Measurements from ENCODE around the gene DMBT1. TPM values are rescaled to one million over a fixed set of nuclear protein-coding genes. Genes with fewer than 3 reads are reported as not detected.

The DMBT1 gene
- total and polyA plus RNA-seq, 8 donors: 0.19 to 81.1 (median 4.1) TPM; not detected in 1

DNA sequence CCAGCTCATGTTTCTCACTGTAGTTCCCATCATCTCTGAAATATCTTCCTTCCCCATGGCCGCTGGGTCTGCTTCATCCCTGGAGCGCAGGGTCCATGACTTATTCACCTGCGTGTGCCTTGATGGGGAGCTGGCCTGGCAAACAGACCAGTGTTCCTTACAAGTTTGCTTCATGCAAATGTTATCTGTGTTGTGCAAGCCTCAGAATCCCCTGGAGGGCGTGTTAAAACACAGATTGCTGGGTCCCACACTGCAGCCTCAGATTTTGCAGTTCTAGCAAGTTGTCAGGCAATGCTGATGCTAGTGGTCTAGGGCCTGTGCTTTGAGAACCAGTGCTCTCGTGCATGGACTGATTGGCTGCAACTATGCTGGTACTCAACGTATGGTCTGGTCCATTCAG, 7.2 kb upstream of the DMBT1 start:
- no peak for DNase-seq
- no peak overlapping the region for H3K4me3 ChIP-seq
- H3K9me3 ChIP-seq: no peaks in the 10 kb centered on the region
- TF ChIP-seq, protein P1, sequence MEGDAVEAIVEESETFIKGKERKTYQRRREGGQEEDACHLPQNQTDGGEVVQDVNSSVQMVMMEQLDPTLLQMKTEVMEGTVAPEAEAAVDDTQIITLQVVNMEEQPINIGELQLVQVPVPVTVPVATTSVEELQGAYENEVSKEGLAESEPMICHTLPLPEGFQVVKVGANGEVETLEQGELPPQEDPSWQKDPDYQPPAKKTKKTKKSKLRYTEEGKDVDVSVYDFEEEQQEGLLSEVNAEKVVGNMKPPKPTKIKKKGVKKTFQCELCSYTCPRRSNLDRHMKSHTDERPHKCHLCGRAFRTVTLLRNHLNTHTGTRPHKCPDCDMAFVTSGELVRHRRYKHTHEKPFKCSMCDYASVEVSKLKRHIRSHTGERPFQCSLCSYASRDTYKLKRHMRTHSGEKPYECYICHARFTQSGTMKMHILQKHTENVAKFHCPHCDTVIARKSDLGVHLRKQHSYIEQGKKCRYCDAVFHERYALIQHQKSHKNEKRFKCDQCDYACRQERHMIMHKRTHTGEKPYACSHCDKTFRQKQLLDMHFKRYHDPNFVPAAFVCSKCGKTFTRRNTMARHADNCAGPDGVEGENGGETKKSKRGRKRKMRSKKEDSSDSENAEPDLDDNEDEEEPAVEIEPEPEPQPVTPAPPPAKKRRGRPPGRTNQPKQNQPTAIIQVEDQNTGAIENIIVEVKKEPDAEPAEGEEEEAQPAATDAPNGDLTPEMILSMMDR (IDR thresholded peaks at IDR 0.05): no peak
- TF ChIP-seq POLR2A (IDR thresholded peaks at IDR 0.05): no peak
- TF ChIP-seq EP300 (IDR thresholded peaks at IDR 0.05): no peak
- TF ChIP-seq POLR2AphosphoS5 (IDR thresholded peaks at IDR 0.05): no peak
- 88 to 92% (median 90%) methylated on average over 6 of the region's 6 CpGs for WGBS, 5 donors
- peaks cover 0 to 26% (median 6%) of the 10 kb centered on the region in 4 donors for H3K4me1 ChIP-seq
- intact Hi-C loops (cut with DNase I; ENCODE audit: low total_unique reads): no loop called here
- H3K27me3 ChIP-seq: peaks cover 0 to 32% (median 0%) of the 10 kb centered on the region in 3 donors
- H3K36me3 ChIP-seq: no peaks in the 10 kb centered on the region
- H3K27ac ChIP-seq: no peak overlapping the region

DNA sequence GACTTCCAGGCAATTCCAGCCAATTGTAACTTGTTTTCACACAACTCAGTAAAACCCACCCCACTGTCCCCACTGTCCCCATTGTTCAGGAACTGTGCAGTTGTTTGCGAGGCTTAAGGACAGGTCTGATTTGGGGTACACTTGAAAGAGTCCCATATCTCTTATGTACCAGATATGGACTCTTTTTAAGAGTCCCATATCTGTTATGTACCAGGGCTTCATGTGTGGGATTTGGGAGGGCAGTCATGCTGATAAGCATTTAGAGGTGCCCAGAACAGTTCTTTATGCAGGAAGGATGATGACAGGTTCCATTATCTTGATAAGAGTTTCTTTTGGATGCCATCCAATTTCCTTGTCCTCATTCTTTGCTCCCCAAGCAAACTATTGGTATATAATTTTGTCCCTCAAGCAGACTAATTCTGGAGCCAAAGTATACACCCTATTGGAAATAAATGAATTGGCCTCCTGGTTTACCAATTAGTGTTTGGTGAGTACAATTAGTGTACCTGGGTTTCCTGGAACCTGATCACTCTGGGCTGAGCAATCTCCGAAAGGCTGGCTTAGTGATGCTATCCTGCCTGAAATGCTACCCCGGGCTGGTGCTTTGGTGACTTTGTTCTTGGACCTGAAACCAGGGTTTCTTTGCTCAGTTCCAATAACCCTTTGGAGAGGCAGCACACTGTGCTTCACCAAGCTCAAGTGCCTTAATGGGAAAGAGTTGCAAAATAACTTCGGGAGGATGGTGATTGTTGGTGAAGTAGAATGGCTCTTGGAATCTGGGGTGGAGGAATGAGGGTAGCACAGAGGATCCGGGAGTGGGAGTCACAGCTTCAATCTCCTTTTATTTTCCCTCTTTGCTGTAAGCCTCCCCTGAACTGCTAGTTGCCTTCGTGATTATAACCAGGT, 6.2 kb upstream of the DMBT1 start:
- intact Hi-C loops (cut with DNase I; ENCODE audit: low total_unique reads): no loop called here

DNA sequence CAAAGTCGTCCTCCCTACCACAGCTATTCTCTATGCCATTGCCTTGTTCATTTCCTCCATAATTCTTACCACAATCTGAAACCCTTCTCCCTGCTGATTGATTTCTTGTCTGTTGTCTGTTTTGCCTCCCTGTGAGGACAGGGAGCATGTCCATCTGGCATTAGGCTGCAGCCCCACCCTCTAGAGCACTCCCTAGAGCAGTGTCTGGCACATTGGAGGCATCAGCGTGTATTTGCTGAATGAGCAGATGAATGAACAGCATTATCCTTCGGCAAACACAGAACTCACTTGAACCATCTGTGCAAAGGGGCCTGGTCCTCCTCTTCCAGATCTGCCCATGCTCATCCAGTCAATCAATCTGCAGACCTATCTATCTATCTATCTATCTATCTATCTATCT, 5.1 kb upstream of the DMBT1 start:
- TF ChIP-seq POLR2A (IDR thresholded peaks at IDR 0.05): no peak
- no peak for TF ChIP-seq EP300 (IDR thresholded peaks at IDR 0.05)
- TF ChIP-seq, protein P1 (IDR thresholded peaks at IDR 0.05): no peak
- no peak for TF ChIP-seq POLR2AphosphoS5 (IDR thresholded peaks at IDR 0.05)
- H3K27ac ChIP-seq: no peak overlapping the region
- DNase-seq: no peak
- peaks cover 0 to 11% (median 0%) of the 10 kb centered on the region in 4 donors for H3K4me1 ChIP-seq
- H3K9me3 ChIP-seq: no peaks in the 10 kb centered on the region
- H3K4me3 ChIP-seq: no peak overlapping the region
- peaks cover 0 to 44% (median 0%) of the 10 kb centered on the region in 3 donors for H3K27me3 ChIP-seq
- intact Hi-C loops (cut with DNase I; ENCODE audit: low total_unique reads): no loop called here
- 85 to 94% (median 92%) methylated on average over 3 of the region's 3 CpGs for WGBS, 5 donors
- H3K36me3 ChIP-seq: no peaks in the 10 kb centered on the region

More for the DNA sequence above, 6.2 kb upstream of the DMBT1 start:
- Histone ChIP-seq H3K9me3 (no peaks in the 10 kb centered on the region), H3K36me3 (no peaks in the 10 kb centered on the region), H3K4me3 (no peak overlapping the region), H3K4me1 (peaks cover 0 to 22% (median 1%) of the 10 kb centered on the region in 4 donors), H3K27me3 (peaks cover 0 to 35% (median 0%) of the 10 kb centered on the region in 3 donors), H3K27ac (no peak overlapping the region)
- 81 to 92% (median 87%) methylated on average over 6 of the region's 6 CpGs for WGBS, 5 donors
- TF ChIP-seq EP300 (IDR thresholded peaks at IDR 0.05) (no peak), POLR2AphosphoS5 (IDR thresholded peaks at IDR 0.05) (no peak), POLR2A (IDR thresholded peaks at IDR 0.05) (no peak)
- TF ChIP-seq, protein P1 (IDR thresholded peaks at IDR 0.05): no peak
- no peak for DNase-seq

DNA sequence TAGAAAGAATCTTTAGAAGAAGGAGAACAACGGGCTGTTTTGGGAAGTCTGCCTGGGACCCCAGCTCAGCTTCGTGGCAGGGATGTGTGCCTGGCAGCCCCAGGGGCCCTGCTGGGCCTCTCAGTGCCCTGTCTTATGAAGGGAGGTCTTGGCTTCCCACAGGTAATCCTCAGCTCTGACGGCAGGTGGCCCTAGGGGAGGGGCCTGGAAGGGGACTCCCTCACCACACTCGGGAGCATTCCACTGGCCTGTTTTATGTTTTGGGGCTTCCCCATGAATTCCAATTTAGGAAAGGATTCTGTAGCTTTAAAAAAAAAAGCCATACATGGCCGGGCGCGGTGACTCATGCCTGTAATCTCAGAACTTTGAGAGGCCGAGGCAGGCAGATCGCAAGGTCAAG, 3.0 kb upstream of the DMBT1 start:
- no peak for DNase-seq
- TF ChIP-seq, protein P1 (IDR thresholded peaks at IDR 0.05): no peak
- no peak for TF ChIP-seq EP300 (IDR thresholded peaks at IDR 0.05)
- TF ChIP-seq POLR2AphosphoS5 (IDR thresholded peaks at IDR 0.05): no peak
- TF ChIP-seq POLR2A (IDR thresholded peaks at IDR 0.05): no peak
- Histone ChIP-seq H3K27ac (no peak overlapping the region), H3K27me3 (peaks cover 0 to 64% (median 0%) of the 10 kb centered on the region in 3 donors), H3K36me3 (no peaks in the 10 kb centered on the region), H3K4me1 (peaks cover 0 to 7% (median 0%) of the 10 kb centered on the region in 4 donors), H3K4me3 (no peak overlapping the region), H3K9me3 (no peaks in the 10 kb centered on the region)
- WGBS, 5 donors: 21 to 37% (median 33%) methylated on average over 9 of the region's 9 CpGs
- intact Hi-C loops (cut with DNase I; ENCODE audit: low total_unique reads): no loop called here

Data from stomach (tissue), 9 donors.